HEK293 (cell line): ENCODE measurements around the gene WRAP53.

Experiments
- AEBP2 ChIP-seq: fragments of 450-650 bp; formaldehyde crosslinking; IDR thresholded peaks from 2 replicates; pipeline ENCODE4 v1.5.1; 2016; ENCODE audit warnings: missing biosample characterization, missing genetic modification characterization, borderline replicate concordance
- FEZF1 ChIP-seq: fragments of 450-650 bp; formaldehyde crosslinking; IDR thresholded peaks from 2 replicates; pipeline ENCODE4 v1.5.1; 2016; ENCODE audit warnings: missing biosample characterization, missing genetic modification characterization
- HOXC10 ChIP-seq: sonication (generic); formaldehyde crosslinking; IDR thresholded peaks from 2 replicates; pipeline ENCODE4 v1.8.1; 2023; ENCODE audit warnings: mild to moderate bottlenecking, missing genetic modification reagents
- KLF8 ChIP-seq: fragments of 450-650 bp; formaldehyde crosslinking; IDR thresholded peaks from 2 replicates; pipeline ENCODE4 v1.5.1; 2016; ENCODE audit warnings: missing biosample characterization, missing genetic modification characterization
- MYNN ChIP-seq: fragments of 450-650 bp; formaldehyde crosslinking; IDR thresholded peaks from 2 replicates; pipeline ENCODE4 v1.5.1; 2016; ENCODE audit warnings: missing biosample characterization, missing genetic modification characterization, borderline replicate concordance
- RBAK ChIP-seq: fragments of 450-650 bp; formaldehyde crosslinking; IDR thresholded peaks from 2 replicates; pipeline ENCODE4 v1.5.1; 2016; ENCODE audit warnings: missing biosample characterization, missing genetic modification characterization
- SCRT1 ChIP-seq: fragments of 450-650 bp; formaldehyde crosslinking; IDR thresholded peaks from 2 replicates; pipeline ENCODE4 v1.5.1; 2016; ENCODE audit warnings: missing biosample characterization, missing genetic modification characterization, borderline replicate concordance
- SP7 ChIP-seq: fragments of 450-650 bp; formaldehyde crosslinking; IDR thresholded peaks from 2 replicates; pipeline ENCODE4 v1.5.1; 2016; ENCODE audit warnings: missing biosample characterization, missing genetic modification characterization
- ZBTB1 ChIP-seq: fragments of 450-650 bp; formaldehyde crosslinking; IDR thresholded peaks from 2 replicates; pipeline ENCODE4 v1.5.1; 2016; ENCODE audit warnings: missing biosample characterization, missing genetic modification characterization
- ZBTB6 ChIP-seq: fragments of 450-650 bp; formaldehyde crosslinking; IDR thresholded peaks from 2 replicates; pipeline ENCODE4 v1.5.1; 2017; ENCODE audit warnings: missing biosample characterization, missing genetic modification characterization
- ZNF140 ChIP-seq: fragments of 450-650 bp; formaldehyde crosslinking; IDR thresholded peaks from 2 replicates; pipeline ENCODE4 v1.5.1; 2016; ENCODE audit warnings: missing biosample characterization, missing genetic modification characterization
- ZNF146 ChIP-seq: fragments of 450-650 bp; formaldehyde crosslinking; IDR thresholded peaks from 2 replicates; pipeline ENCODE4 v1.5.1; 2016; ENCODE audit warnings: missing biosample characterization, missing genetic modification characterization
- ZNF157 ChIP-seq: fragments of 450-650 bp; formaldehyde crosslinking; IDR thresholded peaks from 2 replicates; pipeline ENCODE4 v1.5.1; 2016; ENCODE audit warnings: missing biosample characterization, missing genetic modification characterization
- ZNF2 ChIP-seq: fragments of 450-650 bp; formaldehyde crosslinking; IDR thresholded peaks from 2 replicates; pipeline ENCODE4 v1.5.1; 2016; ENCODE audit warnings: missing biosample characterization, missing genetic modification characterization
- ZNF341 ChIP-seq: fragments of 450-650 bp; formaldehyde crosslinking; IDR thresholded peaks from 2 replicates; pipeline ENCODE4; 2016; ENCODE audit warnings: low read depth, missing biosample characterization, missing genetic modification characterization
- ZNF391 ChIP-seq: fragments of 450-650 bp; formaldehyde crosslinking; IDR thresholded peaks from 2 replicates; pipeline ENCODE4 v1.5.1; 2016; ENCODE audit warnings: low read depth, missing biosample characterization, missing genetic modification characterization, borderline replicate concordance
- ZNF394 ChIP-seq: fragments of 450-650 bp; formaldehyde crosslinking; IDR thresholded peaks from 2 replicates; pipeline ENCODE4 v1.5.1; 2016; ENCODE audit warnings: missing biosample characterization, missing genetic modification characterization, mild to moderate bottlenecking, moderate library complexity, borderline replicate concordance
- ZNF548 ChIP-seq: fragments of 450-650 bp; formaldehyde crosslinking; IDR thresholded peaks from 2 replicates; pipeline ENCODE4 v1.5.1; 2016; ENCODE audit warnings: missing biosample characterization, missing genetic modification characterization
- ZNF555 ChIP-seq: fragments of 450-650 bp; formaldehyde crosslinking; conservative IDR thresholded peaks from 2 replicates; pipeline ENCODE4 v1.5.1; 2017; ENCODE audit warnings: missing biosample characterization, mild to moderate bottlenecking, missing genetic modification characterization, inconsistent platforms
- ZNF596 ChIP-seq: fragments of 450-650 bp; IDR thresholded peaks from 2 replicates; pipeline ENCODE4 v1.5.0; 2018; ENCODE audit warnings: missing biosample characterization, mild to moderate bottlenecking, missing genetic modification characterization, moderate library complexity
- ZNF677 ChIP-seq: fragments of 450-650 bp; IDR thresholded peaks from 2 replicates; pipeline ENCODE4 v1.5.0; 2018; ENCODE audit warnings: missing biosample characterization, mild to moderate bottlenecking, missing genetic modification characterization, moderate library complexity
- ZSCAN5A ChIP-seq: fragments of 450-650 bp; formaldehyde crosslinking; IDR thresholded peaks from 2 replicates; pipeline ENCODE4 v1.5.1; 2016; ENCODE audit warnings: missing biosample characterization, missing genetic modification characterization
- ZXDB ChIP-seq: fragments of 450-650 bp; formaldehyde crosslinking; IDR thresholded peaks from 2 replicates; pipeline ENCODE4 v1.5.1; 2016; ENCODE audit warnings: missing biosample characterization, missing genetic modification characterization
- TF ChIP-seq, protein P1 (sequence below): fragments of 450-650 bp; formaldehyde crosslinking; IDR thresholded peaks from 2 replicates; pipeline ENCODE4 v1.5.1; 2016; ENCODE audit warnings: missing biosample characterization, missing genetic modification characterization, borderline replicate concordance
- TF ChIP-seq, protein P2 (sequence below): fragments of 450-650 bp; formaldehyde crosslinking; IDR thresholded peaks from 2 replicates; pipeline ENCODE4 v1.5.1; 2017; ENCODE audit warnings: missing biosample characterization, missing genetic modification characterization
- TF ChIP-seq, protein P3 (sequence below): fragments of 450-650 bp; formaldehyde crosslinking; IDR thresholded peaks from 2 replicates; pipeline ENCODE4 v1.5.1; 2016; ENCODE audit warnings: missing biosample characterization, missing genetic modification characterization
- TF ChIP-seq, protein P4 (sequence below): IDR thresholded peaks from 2 replicates; pipeline ENCODE4 v1.6.1; 2011; ENCODE audit warnings: mild to moderate bottlenecking, low read depth, low read length, borderline replicate concordance

The WRAP53 gene

DNA sequence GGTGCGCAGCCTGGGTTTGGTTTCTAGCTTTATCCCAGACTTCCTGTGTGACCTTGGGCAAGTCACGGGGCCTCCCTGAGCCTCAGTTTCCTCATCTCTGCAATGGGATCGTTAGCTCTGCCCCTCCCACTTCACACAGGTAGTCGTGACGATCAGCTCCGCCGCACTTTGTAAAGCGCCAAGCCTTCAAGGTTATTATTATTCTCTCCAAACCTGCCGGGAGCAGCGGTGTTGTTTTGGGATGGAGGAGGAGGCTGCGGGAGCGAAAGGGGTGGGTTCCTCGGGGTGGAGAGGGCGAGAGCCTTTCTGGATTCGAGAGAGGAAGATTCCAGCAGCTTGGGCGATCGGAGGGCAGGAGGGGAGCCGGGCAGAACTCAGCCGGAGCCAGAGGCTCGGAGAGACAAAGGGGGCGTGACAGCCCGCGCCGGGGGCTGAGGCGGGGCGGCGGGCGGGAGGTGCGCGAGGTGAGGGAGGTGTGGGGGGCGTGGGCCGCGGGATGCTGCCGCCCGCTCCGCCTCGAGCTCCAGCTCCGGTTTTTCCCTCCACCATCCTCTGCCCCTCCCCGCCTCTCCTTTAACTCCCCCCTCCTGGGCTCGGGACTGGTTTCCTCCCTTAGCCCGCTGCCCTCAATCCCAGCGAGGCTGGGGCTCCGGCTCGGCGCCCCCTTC is 16.5 kb downstream of the WRAP53 start, which contains the start of gene EFNB3 (continued):
- TF ChIP-seq, protein P1, sequence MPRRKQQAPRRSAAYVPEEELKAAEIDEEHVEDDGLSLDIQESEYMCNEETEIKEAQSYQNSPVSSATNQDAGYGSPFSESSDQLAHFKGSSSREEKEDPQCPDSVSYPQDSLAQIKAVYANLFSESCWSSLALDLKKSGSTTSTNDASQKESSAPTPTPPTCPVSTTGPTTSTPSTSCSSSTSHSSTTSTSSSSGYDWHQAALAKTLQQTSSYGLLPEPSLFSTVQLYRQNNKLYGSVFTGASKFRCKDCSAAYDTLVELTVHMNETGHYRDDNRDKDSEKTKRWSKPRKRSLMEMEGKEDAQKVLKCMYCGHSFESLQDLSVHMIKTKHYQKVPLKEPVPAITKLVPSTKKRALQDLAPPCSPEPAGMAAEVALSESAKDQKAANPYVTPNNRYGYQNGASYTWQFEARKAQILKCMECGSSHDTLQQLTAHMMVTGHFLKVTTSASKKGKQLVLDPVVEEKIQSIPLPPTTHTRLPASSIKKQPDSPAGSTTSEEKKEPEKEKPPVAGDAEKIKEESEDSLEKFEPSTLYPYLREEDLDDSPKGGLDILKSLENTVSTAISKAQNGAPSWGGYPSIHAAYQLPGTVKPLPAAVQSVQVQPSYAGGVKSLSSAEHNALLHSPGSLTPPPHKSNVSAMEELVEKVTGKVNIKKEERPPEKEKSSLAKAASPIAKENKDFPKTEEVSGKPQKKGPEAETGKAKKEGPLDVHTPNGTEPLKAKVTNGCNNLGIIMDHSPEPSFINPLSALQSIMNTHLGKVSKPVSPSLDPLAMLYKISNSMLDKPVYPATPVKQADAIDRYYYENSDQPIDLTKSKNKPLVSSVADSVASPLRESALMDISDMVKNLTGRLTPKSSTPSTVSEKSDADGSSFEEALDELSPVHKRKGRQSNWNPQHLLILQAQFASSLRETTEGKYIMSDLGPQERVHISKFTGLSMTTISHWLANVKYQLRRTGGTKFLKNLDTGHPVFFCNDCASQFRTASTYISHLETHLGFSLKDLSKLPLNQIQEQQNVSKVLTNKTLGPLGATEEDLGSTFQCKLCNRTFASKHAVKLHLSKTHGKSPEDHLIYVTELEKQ, result peak; percentile 72; the same call in 1 of the 2 replicates
- TF ChIP-seq SCRT1 (no peak; the same call in 1 of the 2 replicates), ZNF146 (tag by site-specific recombination) (no peak), ZNF157 (tag by site-specific recombination) (no peak), AEBP2 (tag by site-specific recombination) (no peak), SP7 (tag by site-specific recombination) (peak; percentile 65), ZXDB (tag by site-specific recombination) (no peak; the same call in 1 of the 2 replicates), ZNF2 (tag by site-specific recombination) (no peak), ZNF555 (tag by site-specific recombination) (no peak), KLF8 (peak; percentile 79), ZSCAN5A (peak; percentile 33; the same call in 1 of the 2 replicates), RBAK (no peak), HOXC10 (CRISPR knock-in tag) (no peak), ZBTB1 (no peak), ZNF394 (tag by site-specific recombination) (no peak), ZNF391 (tag by site-specific recombination) (no peak), ZNF341 (tag by site-specific recombination) (peak; percentile 43; the same call in 1 of the 2 replicates), ZNF596 (tag by site-specific recombination) (peak; percentile 42; the same call in 1 of the 2 replicates), MYNN (no peak), ZBTB6 (tag by site-specific recombination) (peak; percentile 53; the same call in 1 of the 2 replicates), ZNF548 (tag by site-specific recombination) (no peak), FEZF1 (tag by site-specific recombination) (no peak), ZNF140 (no peak), ZNF677 (tag by site-specific recombination) (no peak)
- TF ChIP-seq, protein P2, sequence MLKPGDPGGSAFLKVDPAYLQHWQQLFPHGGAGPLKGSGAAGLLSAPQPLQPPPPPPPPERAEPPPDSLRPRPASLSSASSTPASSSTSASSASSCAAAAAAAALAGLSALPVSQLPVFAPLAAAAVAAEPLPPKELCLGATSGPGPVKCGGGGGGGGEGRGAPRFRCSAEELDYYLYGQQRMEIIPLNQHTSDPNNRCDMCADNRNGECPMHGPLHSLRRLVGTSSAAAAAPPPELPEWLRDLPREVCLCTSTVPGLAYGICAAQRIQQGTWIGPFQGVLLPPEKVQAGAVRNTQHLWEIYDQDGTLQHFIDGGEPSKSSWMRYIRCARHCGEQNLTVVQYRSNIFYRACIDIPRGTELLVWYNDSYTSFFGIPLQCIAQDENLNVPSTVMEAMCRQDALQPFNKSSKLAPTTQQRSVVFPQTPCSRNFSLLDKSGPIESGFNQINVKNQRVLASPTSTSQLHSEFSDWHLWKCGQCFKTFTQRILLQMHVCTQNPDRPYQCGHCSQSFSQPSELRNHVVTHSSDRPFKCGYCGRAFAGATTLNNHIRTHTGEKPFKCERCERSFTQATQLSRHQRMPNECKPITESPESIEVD (tag by site-specific recombination), result no peak
- TF ChIP-seq, protein P3, sequence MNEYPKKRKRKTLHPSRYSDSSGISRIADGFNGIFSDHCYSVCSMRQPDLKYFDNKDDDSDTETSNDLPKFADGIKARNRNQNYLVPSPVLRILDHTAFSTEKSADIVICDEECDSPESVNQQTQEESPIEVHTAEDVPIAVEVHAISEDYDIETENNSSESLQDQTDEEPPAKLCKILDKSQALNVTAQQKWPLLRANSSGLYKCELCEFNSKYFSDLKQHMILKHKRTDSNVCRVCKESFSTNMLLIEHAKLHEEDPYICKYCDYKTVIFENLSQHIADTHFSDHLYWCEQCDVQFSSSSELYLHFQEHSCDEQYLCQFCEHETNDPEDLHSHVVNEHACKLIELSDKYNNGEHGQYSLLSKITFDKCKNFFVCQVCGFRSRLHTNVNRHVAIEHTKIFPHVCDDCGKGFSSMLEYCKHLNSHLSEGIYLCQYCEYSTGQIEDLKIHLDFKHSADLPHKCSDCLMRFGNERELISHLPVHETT (tag by site-specific recombination), result no peak
- TF ChIP-seq, protein P4, sequence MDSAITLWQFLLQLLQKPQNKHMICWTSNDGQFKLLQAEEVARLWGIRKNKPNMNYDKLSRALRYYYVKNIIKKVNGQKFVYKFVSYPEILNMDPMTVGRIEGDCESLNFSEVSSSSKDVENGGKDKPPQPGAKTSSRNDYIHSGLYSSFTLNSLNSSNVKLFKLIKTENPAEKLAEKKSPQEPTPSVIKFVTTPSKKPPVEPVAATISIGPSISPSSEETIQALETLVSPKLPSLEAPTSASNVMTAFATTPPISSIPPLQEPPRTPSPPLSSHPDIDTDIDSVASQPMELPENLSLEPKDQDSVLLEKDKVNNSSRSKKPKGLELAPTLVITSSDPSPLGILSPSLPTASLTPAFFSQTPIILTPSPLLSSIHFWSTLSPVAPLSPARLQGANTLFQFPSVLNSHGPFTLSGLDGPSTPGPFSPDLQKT, result no peak
